Endothelial cell of umbilical vein (primary cell): ENCODE results near the gene FAM13C. TPM values are rescaled to one million over a fixed set of nuclear protein-coding genes. Genes with fewer than 3 reads are reported as not detected.

Experiments used
- BruUV-seq: library from RNA; stranded (reverse); fragments of 400-500 nt; replicated peaks from 2 replicates; lab custom pipeline; 2021; lab: Mats Ljungman, UMichigan
- CTCF ChIA-PET: fragments of 300-600, 350-600 bp; sonication (Branson Sonifier 250); formaldehyde crosslinking; loops from one replicate; lab custom pipeline; 2021; ENCODE audit warnings: antibody characterized with exemption, inconsistent platforms; lab: Charles Lee
- POLR2A ChIA-PET: fragments of 300-600, 350-600 bp; sonication (Branson Sonifier 250); formaldehyde crosslinking; loops from one replicate; lab custom pipeline; 2021; ENCODE audit warnings: antibody characterized with exemption, inconsistent platforms; lab: Charles Lee
- DNase-seq: peaks from one replicate; pipeline ENCODE4 v3.0.0-alpha.2; 2011; ENCODE audit warnings: low read depth, low spot score
- FAIRE-seq: peaks from 2 replicates; lab custom pipeline; 2011; peaks lifted over from hg19 to GRCh38; lab: Jason Lieb, UNC
- H2AFZ ChIP-seq: 2 replicates; pipeline ENCODE4 v1.6.0; 2012; ENCODE audit warnings: low read depth, low read length, control low read depth, inconsistent platforms
- H3K27ac ChIP-seq: 2 replicates; pipeline ENCODE4 v1.5.1; 2011; ENCODE audit warnings: low read depth, mild to moderate bottlenecking, control low read depth, low read length, moderate library complexity; ENCODE audit not compliant: insufficient read depth
- H3K27me3 ChIP-seq, 2 experiments: 2 replicates each; pipeline versions ENCODE4 v1.6.0 to v1.6.1; 2011; ENCODE audit warnings: low read length in 2 of 2, mixed read lengths in 1 of 2; ENCODE audit not compliant: control insufficient read depth in 2 of 2, insufficient read depth in 2 of 2
- H3K36me3 ChIP-seq, 2 experiments: 2 replicates in 1 of 2; 3 replicates in 1 of 2; pipeline ENCODE4 v1.5.1; 2011; ENCODE audit warnings: low read length in 2 of 2, mild to moderate bottlenecking in 1 of 2, moderate library complexity in 1 of 2; ENCODE audit not compliant: control insufficient read depth in 2 of 2, insufficient read depth in 2 of 2; ENCODE audit errors: extremely low read depth in 1 of 2
- H3K4me1 ChIP-seq: 3 replicates; pipeline ENCODE4 v1.5.1; 2011; ENCODE audit warnings: mild to moderate bottlenecking, low read length; ENCODE audit not compliant: control insufficient read depth, insufficient read depth; ENCODE audit errors: extremely low read depth
- H3K4me2 ChIP-seq: 2 replicates; pipeline ENCODE4 v1.6.1; 2011; ENCODE audit warnings: low read length, control low read depth, mixed read lengths; ENCODE audit not compliant: insufficient read depth
- H3K4me3 ChIP-seq, 3 experiments: fragments of 200-600 bp in 1 of 3; sonication (generic), shearing (Covaris generic) in 1 of 3; replicated peaks in 1 of 3; 2 replicates each; pipeline ENCODE4 v1.5.1; 2011 to 2016; ENCODE audit warnings: control low read depth in 3 of 3, low read length in 3 of 3, mild to moderate bottlenecking in 2 of 3, inconsistent platforms in 1 of 3, low read depth in 1 of 3, moderate library complexity in 1 of 3; ENCODE audit not compliant: insufficient read depth in 1 of 3
- H3K79me2 ChIP-seq: 2 replicates; pipeline ENCODE4 v1.6.0; 2012; ENCODE audit warnings: low read length, inconsistent platforms; ENCODE audit not compliant: control insufficient read depth, insufficient read depth
- H3K9ac ChIP-seq: replicated peaks from 2 replicates; pipeline ENCODE3; 2011; ENCODE audit warnings: low read length, control low read depth; ENCODE audit not compliant: insufficient read depth; ENCODE audit errors: extremely low read depth
- H3K9me1 ChIP-seq: replicated peaks from 3 replicates; pipeline ENCODE4 v1.6.0; 2011; ENCODE audit warnings: mild to moderate bottlenecking, low read length; ENCODE audit not compliant: control insufficient read depth, insufficient read depth; ENCODE audit errors: extremely low read depth
- H3K9me3 ChIP-seq: replicated peaks from 2 replicates; pipeline ENCODE4 v1.5.1; 2012; ENCODE audit warnings: low read length, inconsistent platforms; ENCODE audit not compliant: control insufficient read depth, insufficient read depth
- H4K20me1 ChIP-seq: replicated peaks from 2 replicates; pipeline ENCODE3; 2011; ENCODE audit warnings: mild to moderate bottlenecking, low read length; ENCODE audit not compliant: control insufficient read depth, insufficient read depth; ENCODE audit errors: extremely low read depth
- CTCF ChIP-seq, 2 donors: IDR thresholded peaks; 1 replicate in 1 of 2; 2 replicates in 1 of 2; pipeline ENCODE4 v1.5.1; 2011; ENCODE audit warnings: low read length in 2 of 2, mild to moderate bottlenecking in 2 of 2, moderate library complexity in 2 of 2, control low read depth in 1 of 2, inconsistent platforms in 1 of 2, low read depth in 1 of 2; ENCODE audit not compliant: insufficient read depth in 1 of 2; ENCODE audit errors: extremely low read depth in 1 of 2
- FOS ChIP-seq: IDR thresholded peaks from 2 replicates; pipeline ENCODE4 v1.6.1; 2011; ENCODE audit warnings: mild to moderate bottlenecking, low read length, moderate library complexity, borderline replicate concordance; ENCODE audit not compliant: insufficient read depth
- GATA2 ChIP-seq: IDR thresholded peaks from 2 replicates; pipeline ENCODE4 v1.7.0; 2011; ENCODE audit warnings: low read depth, mild to moderate bottlenecking, moderate library complexity, mixed read lengths, low read length; ENCODE audit not compliant: insufficient read length, insufficient read depth
- JUN ChIP-seq: IDR thresholded peaks from 2 replicates; pipeline ENCODE4 v1.6.1; 2011; ENCODE audit warnings: borderline replicate concordance, low read depth; ENCODE audit not compliant: insufficient read length, insufficient read depth
- MYC ChIP-seq: IDR thresholded peaks from one replicate; pipeline ENCODE4 v1.6.1; 2011; ENCODE audit warnings: mild to moderate bottlenecking, low read depth, low read length
- POLR2A ChIP-seq: IDR thresholded peaks from 2 replicates; pipeline ENCODE4 v1.6.1; 2012; ENCODE audit warnings: low read depth, mild to moderate bottlenecking, control low read depth, low read length
- POLR2AphosphoS5 ChIP-seq: IDR thresholded peaks from 2 replicates; pipeline ENCODE4 v1.6.1; 2012; ENCODE audit warnings: low read depth, mild to moderate bottlenecking, control low read depth, low read length, moderate library complexity; ENCODE audit not compliant: insufficient read depth
- dilution Hi-C: fragments of 300-500 bp; cut with MboI; formaldehyde crosslinking; loops from one replicate; pipeline ENCODE4 v1.15.0; 2019; ENCODE audit warnings: low sequenced_read_pairs; ENCODE audit not compliant: extremely low pct_ligation_motif_present
- intact Hi-C: fragments of 100-400 bp; cut with micrococcal nuclease; formaldehyde crosslinking; loops from one replicate; pipeline ENCODE4 v1.10.0; 2022
- polyA plus RNA-seq, 4 experiments: library from polyadenylated mRNA; depleted of rRNA in 3 of 4; stranded (reverse) in 3 of 4; unstranded in 1 of 4; fragments of >200 nt; gene quantifications; 2 replicates each; pipeline versions ENCODE4 v1.2.1 to v1.2.3, GENCODE V29; 2011 to 2012; ENCODE audit warnings: missing spikeins in 1 of 4
- total RNA-seq: library from RNA; stranded (reverse); gene quantifications from 2 replicates; pipeline ENCODE4 v1.2.3, GENCODE V29; 2021
- TF ChIP-seq, protein P1 (sequence below): IDR thresholded peaks from 2 replicates; pipeline ENCODE4 v1.6.1; 2011; ENCODE audit not compliant: insufficient read depth, insufficient read length

The FAM13C gene
- total and polyA plus RNA-seq, 2 donors (not counting 3 experiments of a cell fraction or from before 2014, with no cell fraction given): 0.03 TPM; not detected in 1

- Histone ChIP-seq H4K20me1 (no peaks in the 10 kb centered on the region), H3K4me3 (no peak overlapping the region), H2AFZ (no peak overlapping the region), H3K9me3 (no peaks in the 10 kb centered on the region), H3K9ac (no peak overlapping the region), H3K4me1 (no peaks in the 10 kb centered on the region), H3K27me3 (no peaks in the 10 kb centered on the region), H3K36me3 (no peaks in the 10 kb centered on the region), H3K9me1 (no peaks in the 10 kb centered on the region), H3K27ac (no peak overlapping the region), H3K79me2 (no peaks in the 10 kb centered on the region), H3K4me2 (no peak overlapping the region)
- intact Hi-C loops (no loop called here), dilution Hi-C loops (no loop called here)
- ChIA-PET CTCF (no interaction called here), POLR2A (no interaction called here)
- TF ChIP-seq, protein P1, sequence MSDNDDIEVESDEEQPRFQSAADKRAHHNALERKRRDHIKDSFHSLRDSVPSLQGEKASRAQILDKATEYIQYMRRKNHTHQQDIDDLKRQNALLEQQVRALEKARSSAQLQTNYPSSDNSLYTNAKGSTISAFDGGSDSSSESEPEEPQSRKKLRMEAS: no peak
- no peak for TF ChIP-seq MYC
- TF ChIP-seq POLR2A: no peak
- TF ChIP-seq FOS: no peak
- TF ChIP-seq JUN: no peak
- TF ChIP-seq GATA2: no peak
- no peak for TF ChIP-seq POLR2AphosphoS5
- no peak for TF ChIP-seq CTCF (IDR thresholded peaks at IDR 0.05; ENCODE audit: extremely low read depth in 1 of 2, insufficient read depth in 1 of 2, low read depth in 1 of 2, low read length in 2 of 2)
- BruUV-seq: no TSS peak
- FAIRE-seq (no peak), DNase-seq (no peak)
Measured at GRCh38 chr10:59303018-59303417, 59.3 kb downstream of the FAM13C start.
